ENCODE results near the gene LDB2.

- TF ChIP-seq CTCF (IDR thresholded peaks at IDR 0.05) = no peak
- no peak for TF ChIP-seq POLR2A (IDR thresholded peaks at IDR 0.05)
These were observed 317.3 kb downstream of the LDB2 start for GRCh38 chr4:16581117-16581516.

Measured in heart left ventricle (tissue), 13 donors.